Astrocyte of the spinal cord (primary cell): Measurements from ENCODE around the gene CABLES2.
"Not testable (repeated sequence)": the region's sequence is repeated elsewhere in the genome, so short reads cannot be mapped to it uniquely, and the experiment has no call there.

Source experiments
- DNase-seq: peaks from one replicate; pipeline ENCODE4 v3.0.0; 2011; ENCODE audit warnings: low read depth, low spot score
- H3K4me3 ChIP-seq: 2 replicates; pipeline ENCODE4 v1.5.1; 2011; ENCODE audit warnings: low read depth, mild to moderate bottlenecking, low read length, moderate library complexity
- in situ Hi-C: cut with HindIII; loops from 2 replicates; pipeline ENCODE4 v1.10.0; 2017; ENCODE audit warnings: low sequenced_read_pairs
- TF ChIP-seq, protein P1 (sequence below): IDR thresholded peaks from 2 replicates; pipeline ENCODE4 v1.5.1; 2012; ENCODE audit warnings: low read depth, mild to moderate bottlenecking, low read length, inconsistent platforms

Gene CABLES2

DNA sequence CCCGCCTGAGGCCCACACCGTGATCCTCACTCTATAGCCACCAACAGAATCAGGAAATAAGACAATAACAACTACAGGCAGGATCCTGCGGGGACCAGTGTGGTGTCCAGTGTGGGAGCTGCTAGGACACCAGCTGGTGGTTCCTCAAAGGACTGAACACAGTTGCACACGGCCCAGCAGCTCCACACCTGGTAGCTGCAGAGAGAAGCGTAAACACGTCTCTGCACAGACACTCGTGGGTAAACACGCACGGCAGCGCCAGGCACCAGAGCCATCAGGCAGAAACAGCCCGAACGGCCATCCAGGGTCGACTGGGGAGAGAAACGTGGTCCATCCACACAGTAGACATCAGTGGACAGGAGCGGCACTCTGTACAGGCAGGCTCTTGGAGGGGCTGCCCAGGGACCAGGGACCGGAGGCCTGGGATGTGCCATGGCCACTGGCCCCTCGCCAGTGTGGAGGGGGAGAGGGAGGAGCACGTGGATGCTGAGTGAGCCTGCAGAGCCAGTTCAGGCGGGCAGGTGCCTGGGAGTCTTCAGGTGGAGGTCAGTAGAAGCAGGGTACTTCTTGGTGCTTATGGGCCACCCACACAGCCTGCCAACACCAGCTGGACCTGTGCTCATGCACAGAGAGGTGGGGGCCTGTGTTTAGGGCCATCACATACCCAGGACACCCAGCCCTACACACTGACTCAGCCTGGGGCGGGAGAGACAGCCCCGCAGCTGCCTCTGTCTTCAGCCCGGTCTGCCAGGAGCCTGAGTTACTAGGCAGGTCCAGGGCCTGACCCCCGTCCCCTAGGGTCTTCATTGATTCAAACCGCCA lies 32.5 kb downstream of the CABLES2 start:
- DNase-seq: no peak
- TF ChIP-seq, protein P1, sequence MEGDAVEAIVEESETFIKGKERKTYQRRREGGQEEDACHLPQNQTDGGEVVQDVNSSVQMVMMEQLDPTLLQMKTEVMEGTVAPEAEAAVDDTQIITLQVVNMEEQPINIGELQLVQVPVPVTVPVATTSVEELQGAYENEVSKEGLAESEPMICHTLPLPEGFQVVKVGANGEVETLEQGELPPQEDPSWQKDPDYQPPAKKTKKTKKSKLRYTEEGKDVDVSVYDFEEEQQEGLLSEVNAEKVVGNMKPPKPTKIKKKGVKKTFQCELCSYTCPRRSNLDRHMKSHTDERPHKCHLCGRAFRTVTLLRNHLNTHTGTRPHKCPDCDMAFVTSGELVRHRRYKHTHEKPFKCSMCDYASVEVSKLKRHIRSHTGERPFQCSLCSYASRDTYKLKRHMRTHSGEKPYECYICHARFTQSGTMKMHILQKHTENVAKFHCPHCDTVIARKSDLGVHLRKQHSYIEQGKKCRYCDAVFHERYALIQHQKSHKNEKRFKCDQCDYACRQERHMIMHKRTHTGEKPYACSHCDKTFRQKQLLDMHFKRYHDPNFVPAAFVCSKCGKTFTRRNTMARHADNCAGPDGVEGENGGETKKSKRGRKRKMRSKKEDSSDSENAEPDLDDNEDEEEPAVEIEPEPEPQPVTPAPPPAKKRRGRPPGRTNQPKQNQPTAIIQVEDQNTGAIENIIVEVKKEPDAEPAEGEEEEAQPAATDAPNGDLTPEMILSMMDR: no peak
- no peak overlapping the region for H3K4me3 ChIP-seq
- in situ Hi-C loops: no loop called here

DNA sequence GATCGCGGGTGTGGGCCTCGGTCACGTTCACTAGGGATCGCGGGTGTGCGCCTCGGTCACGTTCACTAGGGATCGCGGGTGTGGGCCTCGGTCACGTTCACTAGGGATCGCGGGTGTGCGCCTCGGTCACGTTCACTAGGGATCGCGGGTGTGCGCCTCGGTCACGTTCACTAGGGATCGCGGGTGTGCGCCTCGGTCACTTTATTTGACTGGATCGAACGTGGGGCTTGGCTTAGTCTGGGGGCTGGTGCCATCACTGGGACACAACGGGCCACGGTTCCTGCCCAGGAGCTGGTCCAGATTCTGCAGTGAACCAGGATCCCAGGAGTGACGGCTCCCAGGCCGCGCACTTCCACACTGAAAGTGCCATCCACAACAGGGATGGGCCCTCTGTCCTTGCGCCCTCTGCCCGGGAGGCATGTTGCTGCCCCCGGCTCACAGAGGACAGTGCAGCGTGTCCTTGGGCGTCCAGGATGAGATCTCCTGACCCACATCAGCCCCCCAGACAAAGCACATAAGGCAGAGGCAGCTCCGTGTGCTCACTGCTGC lies 33.4 kb downstream of the CABLES2 start:
- DNase-seq, in situ Hi-C loops, H3K4me3 ChIP-seq: not testable (repeated sequence)

DNA sequence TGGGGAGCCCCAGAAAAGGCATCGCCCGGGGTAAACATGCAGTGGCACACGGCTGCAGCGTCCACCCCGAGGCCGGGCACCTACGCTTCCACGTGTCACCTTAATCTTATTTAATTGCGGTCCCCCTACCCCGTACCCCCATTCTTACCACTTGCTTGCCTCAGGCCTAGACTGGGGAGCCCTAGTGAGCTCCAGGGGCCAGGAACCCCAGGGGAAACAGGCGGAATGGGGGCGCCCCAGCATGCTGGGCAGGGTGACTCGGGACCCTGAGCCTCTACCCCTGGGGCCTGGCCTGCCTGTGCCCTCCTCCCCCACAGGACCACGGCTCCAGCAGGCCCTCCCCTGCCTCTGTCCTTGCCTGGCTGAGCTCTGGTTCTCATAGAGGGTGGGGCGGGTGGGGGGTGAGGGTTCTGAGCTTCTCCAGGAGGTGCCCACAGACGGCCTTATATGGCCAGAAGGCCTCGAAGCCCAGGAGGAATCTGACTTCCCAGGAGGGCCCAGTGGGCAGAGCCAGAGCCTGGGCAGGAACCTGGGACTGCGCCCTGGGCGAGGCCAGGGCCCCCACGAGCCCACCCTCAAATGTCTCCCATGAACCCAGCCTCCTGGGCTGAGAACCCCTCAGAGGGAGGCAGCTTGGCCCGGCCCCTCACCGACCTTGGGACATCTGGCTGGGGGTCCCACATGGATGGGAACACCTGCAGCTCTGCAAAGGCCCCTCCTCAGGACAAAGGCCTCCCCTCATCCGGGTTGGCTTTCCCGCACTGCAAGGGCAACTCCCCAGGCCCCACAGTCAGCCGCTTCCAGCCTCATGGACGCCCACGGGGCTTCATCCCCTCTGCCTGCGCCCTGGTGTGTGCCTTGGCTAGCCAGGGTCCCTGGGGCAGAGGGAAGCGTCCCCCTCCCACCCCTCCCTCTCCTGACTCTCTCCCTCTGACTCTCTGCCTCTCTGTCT lies 34.8 kb downstream of the CABLES2 start:
- no peak for DNase-seq
- in situ Hi-C loops: no loop called here
- H3K4me3 ChIP-seq: no peak overlapping the region
- TF ChIP-seq, protein P1: no peak

DNA sequence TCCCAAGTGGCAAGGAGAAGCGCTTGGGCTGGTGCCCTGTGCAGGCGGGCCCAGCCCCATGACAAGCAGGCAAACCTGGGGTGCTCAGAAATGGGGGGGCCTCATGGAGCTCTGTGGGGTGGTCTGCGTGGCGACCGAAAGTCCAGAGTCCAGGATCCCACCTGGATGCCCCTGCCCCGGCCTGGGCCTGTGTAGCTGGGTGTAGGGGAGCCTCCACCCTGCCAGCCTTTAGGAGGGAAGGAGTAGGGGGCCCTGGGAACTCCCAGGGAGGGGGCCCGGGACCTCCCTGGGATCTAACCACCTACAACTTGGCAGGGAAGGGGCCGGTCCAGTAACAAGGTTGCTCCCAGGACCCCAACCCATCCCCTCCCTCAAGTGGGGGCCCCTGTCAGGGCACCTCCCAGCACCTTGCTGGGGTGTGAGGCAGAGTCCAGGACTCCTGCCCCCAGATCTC lies 35.5 kb downstream of the CABLES2 start:
- H3K4me3 ChIP-seq: no peak overlapping the region
- in situ Hi-C loops: no loop called here
- TF ChIP-seq, protein P1: no peak
- no peak for DNase-seq

DNA sequence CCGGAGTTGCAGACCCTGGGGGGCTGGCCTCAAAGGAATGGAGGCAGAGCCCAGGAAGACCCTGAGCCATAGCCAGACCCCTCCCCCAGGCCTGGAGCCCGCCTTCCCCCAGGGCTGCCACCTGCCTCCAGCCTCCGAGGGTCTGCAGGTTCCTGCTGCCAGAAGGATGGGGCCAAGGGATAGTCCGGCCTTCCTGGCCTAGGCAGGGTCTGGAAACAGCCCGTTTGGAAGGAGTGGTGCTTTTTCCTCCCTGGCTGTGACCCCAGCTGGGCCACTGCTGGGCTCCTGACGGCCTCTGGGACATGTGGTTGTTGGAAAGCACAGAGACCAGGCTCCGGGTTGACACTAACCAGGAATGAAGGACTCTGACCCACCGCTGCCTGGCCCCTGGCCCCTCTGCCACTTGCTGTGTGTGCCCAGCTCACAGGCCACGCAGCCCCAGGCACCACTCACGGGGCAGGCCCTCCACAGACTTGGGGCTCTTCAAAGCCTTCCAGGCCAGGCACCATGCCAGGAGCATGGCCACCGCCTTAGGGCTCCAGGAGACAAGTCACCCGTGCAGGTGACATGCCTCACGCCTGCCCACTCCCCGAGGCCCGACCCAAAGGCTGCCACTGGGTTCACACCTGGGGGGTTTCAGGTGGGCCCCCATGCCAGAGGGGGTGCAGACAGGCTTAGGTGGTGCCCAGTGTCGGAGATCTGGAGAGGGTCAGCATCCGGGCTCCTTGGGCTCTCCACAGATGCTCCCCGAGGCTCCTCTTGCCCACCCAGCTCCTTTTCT lies 36.1 kb downstream of the CABLES2 start:
- no peak for DNase-seq
- in situ Hi-C loops: no loop called here
- no peak overlapping the region for H3K4me3 ChIP-seq
- TF ChIP-seq, protein P1: no peak

DNA sequence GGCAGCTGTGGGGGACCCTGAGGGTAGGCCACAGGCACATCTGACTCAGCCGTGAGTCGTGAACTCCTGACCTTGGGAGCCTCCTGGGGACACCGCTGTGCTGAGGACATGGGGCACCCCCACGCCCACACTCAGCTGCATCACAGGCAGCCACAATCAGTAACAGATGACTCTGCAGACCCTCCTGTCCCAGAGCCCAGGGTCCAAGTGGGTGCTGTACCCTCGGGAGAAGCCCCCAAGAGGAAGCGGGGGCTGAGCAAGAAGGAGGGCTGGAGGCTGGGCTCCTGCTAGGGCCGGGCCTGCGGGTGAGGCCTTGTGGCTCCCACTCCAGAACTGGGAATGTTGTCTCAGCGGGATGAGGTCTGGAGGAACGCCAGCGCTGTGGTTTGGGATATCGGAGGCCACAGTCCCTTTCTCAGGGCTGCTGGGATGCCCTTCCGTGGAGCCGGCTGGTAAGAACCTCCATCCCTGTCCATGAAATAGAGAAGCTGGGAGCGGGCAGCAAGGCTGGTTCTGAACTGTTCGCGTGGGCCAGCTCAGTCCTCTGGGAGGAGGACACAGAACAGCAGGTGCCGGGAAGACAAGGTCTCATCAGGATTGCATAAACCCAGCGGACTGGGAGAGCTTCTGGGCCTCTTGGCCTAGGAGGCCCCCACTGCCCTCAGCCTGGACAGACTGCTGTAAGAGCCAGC lies 36.8 kb downstream of the CABLES2 start:
- in situ Hi-C loops: no loop called here
- peak; percentile 78 for DNase-seq
- no peak overlapping the region for H3K4me3 ChIP-seq
- TF ChIP-seq, protein P1: no peak
